Measurements from ENCODE around the gene SIDT1.

DNA sequence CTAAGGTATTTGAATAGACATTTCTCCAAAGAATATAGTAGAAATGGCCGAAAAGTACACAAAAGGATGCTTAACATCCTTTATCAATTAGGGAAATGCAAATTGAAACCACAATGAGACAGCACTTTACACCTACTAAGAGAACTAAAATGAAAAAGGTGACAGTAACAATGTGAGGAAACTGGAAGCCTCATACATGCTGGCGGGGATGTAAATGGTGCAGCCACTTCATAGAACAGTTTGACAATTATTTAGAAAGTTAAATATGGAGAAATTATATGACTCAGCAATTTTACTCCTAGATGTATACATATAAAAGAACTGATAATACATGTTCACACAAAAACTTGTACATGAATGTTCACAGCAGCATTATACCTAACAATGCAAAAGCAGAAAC, 30.8 kb upstream of the SIDT1 start:
- no peak for TF ChIP-seq SUZ12 (IDR thresholded peaks at IDR 0.05)
- no peak for TF ChIP-seq FOXM1 (IDR thresholded peaks at IDR 0.05; ENCODE audit: borderline replicate concordance)
- TF ChIP-seq ARNT (IDR thresholded peaks at IDR 0.05) = no peak
- TF ChIP-seq CTBP1 (IDR thresholded peaks at IDR 0.05; ENCODE audit: borderline replicate concordance) = no peak
- no peak for TF ChIP-seq TARDBP (IDR thresholded peaks at IDR 0.05)
- TF ChIP-seq, protein P1, sequence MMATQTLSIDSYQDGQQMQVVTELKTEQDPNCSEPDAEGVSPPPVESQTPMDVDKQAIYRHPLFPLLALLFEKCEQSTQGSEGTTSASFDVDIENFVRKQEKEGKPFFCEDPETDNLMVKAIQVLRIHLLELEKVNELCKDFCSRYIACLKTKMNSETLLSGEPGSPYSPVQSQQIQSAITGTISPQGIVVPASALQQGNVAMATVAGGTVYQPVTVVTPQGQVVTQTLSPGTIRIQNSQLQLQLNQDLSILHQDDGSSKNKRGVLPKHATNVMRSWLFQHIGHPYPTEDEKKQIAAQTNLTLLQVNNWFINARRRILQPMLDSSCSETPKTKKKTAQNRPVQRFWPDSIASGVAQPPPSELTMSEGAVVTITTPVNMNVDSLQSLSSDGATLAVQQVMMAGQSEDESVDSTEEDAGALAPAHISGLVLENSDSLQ (IDR thresholded peaks at IDR 0.05) = no peak
- no peak for TF ChIP-seq HDGF (IDR thresholded peaks at IDR 0.05; ENCODE audit: borderline replicate concordance)
- TF ChIP-seq L3MBTL2 (conservative IDR thresholded peaks at IDR 0.05) = no peak
- TF ChIP-seq BHLHE40 (IDR thresholded peaks at IDR 0.05; ENCODE audit: borderline replicate concordance) = no peak
